Brain pericyte (primary cell): ENCODE results near the gene FBXW10.
"Not testable (repeated sequence)": the region's sequence is repeated elsewhere in the genome, so short reads cannot be mapped to it uniquely, and the experiment has no call there.

Source experiments
- DNase-seq: peaks from one replicate; pipeline ENCODE4 v3.0.0-alpha.2; 2012; ENCODE audit warnings: low read depth, low spot score

The FBXW10 gene

GRCh38 chr17:18743699-18744421, at the start of gene FBXW10:
Gene FBXW10 (plus strand): TSS chr17:18744054. CDS start chr17:18744245, 191 bp downstream.
- not testable (repeated sequence) for DNase-seq

- not testable (repeated sequence) for DNase-seq
These were observed 48.7 kb upstream of the FBXW10 start for GRCh38 chr17:18695143-18695542.

GRCh38 chr17:18698473-18699103, 45.3 kb upstream of the FBXW10 start:
- DNase-seq: not testable (repeated sequence)

- DNase-seq: not testable (repeated sequence)
These were observed 37.9 kb upstream of the FBXW10 start for GRCh38 chr17:18705955-18706354.

- not testable (repeated sequence) for DNase-seq
These were observed 35.6 kb upstream of the FBXW10 start for GRCh38 chr17:18708215-18708614.

GRCh38 chr17:18712354-18712999, 31.4 kb upstream of the FBXW10 start:
- DNase-seq: not testable (repeated sequence)

GRCh38 chr17:18718643-18719427, 25.0 kb upstream of the FBXW10 start:
- DNase-seq: not testable (repeated sequence)

GRCh38 chr17:18719428-18720110, 24.3 kb upstream of the FBXW10 start:
- not testable (repeated sequence) for DNase-seq

- DNase-seq: not testable (repeated sequence)
These were observed 21.9 kb upstream of the FBXW10 start for GRCh38 chr17:18721775-18722547.

GRCh38 chr17:18722612-18723011, 21.2 kb upstream of the FBXW10 start:
- not testable (repeated sequence) for DNase-seq

GRCh38 chr17:18723509-18723908, 20.3 kb upstream of the FBXW10 start:
- DNase-seq: not testable (repeated sequence)

GRCh38 chr17:18732438-18732837, 11.4 kb upstream of the FBXW10 start:
- not testable (repeated sequence) for DNase-seq

- not testable (repeated sequence) for DNase-seq
These were observed 10.5 kb upstream of the FBXW10 start for GRCh38 chr17:18733350-18733749.

- not testable (repeated sequence) for DNase-seq
These were observed 4.0 kb upstream of the FBXW10 start for GRCh38 chr17:18739616-18740391.

- not testable (repeated sequence) for DNase-seq
These were observed 2.6 kb upstream of the FBXW10 start for GRCh38 chr17:18741228-18741627.

- DNase-seq: not testable (repeated sequence)
These were observed 872 bp downstream of the FBXW10 start for GRCh38 chr17:18744726-18745125.

GRCh38 chr17:18746551-18746950, 2.7 kb downstream of the FBXW10 start:
- DNase-seq: not testable (repeated sequence)

- DNase-seq: not testable (repeated sequence)
These were observed 3.6 kb downstream of the FBXW10 start for GRCh38 chr17:18747501-18747900.

- DNase-seq: not testable (repeated sequence)
These were observed 6.4 kb downstream of the FBXW10 start for GRCh38 chr17:18750242-18750641.
